Measurements from ENCODE around the gene C5AR2.

DNA sequence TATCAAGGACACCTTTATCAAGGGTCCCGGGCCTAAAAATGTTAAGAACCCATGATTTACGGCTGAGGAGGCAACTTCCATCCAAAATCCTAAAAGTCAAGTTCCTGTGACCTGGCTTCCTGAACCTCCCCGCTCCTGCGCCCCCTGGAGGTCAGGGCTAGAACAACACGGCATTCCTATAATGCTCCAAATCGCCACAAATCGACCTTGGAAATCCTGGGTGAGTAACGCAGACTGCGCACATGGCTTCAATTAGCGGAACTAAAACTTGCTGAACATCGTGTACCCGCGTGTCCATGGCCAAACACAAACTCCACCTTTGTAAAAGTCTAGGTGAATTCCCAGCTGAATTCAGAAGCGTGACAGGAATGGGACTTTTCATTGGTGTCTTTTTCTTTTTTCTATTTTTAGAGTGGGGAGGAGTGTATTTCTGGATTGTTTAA is 26.6 kb upstream of the C5AR2 start:
- TF ChIP-seq, protein P1, sequence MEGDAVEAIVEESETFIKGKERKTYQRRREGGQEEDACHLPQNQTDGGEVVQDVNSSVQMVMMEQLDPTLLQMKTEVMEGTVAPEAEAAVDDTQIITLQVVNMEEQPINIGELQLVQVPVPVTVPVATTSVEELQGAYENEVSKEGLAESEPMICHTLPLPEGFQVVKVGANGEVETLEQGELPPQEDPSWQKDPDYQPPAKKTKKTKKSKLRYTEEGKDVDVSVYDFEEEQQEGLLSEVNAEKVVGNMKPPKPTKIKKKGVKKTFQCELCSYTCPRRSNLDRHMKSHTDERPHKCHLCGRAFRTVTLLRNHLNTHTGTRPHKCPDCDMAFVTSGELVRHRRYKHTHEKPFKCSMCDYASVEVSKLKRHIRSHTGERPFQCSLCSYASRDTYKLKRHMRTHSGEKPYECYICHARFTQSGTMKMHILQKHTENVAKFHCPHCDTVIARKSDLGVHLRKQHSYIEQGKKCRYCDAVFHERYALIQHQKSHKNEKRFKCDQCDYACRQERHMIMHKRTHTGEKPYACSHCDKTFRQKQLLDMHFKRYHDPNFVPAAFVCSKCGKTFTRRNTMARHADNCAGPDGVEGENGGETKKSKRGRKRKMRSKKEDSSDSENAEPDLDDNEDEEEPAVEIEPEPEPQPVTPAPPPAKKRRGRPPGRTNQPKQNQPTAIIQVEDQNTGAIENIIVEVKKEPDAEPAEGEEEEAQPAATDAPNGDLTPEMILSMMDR (conservative IDR thresholded peaks at IDR 0.05): peak; percentile 99
- no peak for TF ChIP-seq EZH2 (IDR thresholded peaks at IDR 0.05; ENCODE audit: low read depth)
